GM18907 (cell line): ENCODE measurements around the gene UBE2B.

ENCODE experiments used
- ATAC-seq: cut with Tn5 transposase; IDR thresholded peaks from one replicate; pipeline ENCODE4 v1.9.1; 2021; ENCODE audit warnings: mild to moderate bottlenecking, moderate library complexity; ENCODE audit not compliant: unreplicated experiment

The UBE2B gene

DNA sequence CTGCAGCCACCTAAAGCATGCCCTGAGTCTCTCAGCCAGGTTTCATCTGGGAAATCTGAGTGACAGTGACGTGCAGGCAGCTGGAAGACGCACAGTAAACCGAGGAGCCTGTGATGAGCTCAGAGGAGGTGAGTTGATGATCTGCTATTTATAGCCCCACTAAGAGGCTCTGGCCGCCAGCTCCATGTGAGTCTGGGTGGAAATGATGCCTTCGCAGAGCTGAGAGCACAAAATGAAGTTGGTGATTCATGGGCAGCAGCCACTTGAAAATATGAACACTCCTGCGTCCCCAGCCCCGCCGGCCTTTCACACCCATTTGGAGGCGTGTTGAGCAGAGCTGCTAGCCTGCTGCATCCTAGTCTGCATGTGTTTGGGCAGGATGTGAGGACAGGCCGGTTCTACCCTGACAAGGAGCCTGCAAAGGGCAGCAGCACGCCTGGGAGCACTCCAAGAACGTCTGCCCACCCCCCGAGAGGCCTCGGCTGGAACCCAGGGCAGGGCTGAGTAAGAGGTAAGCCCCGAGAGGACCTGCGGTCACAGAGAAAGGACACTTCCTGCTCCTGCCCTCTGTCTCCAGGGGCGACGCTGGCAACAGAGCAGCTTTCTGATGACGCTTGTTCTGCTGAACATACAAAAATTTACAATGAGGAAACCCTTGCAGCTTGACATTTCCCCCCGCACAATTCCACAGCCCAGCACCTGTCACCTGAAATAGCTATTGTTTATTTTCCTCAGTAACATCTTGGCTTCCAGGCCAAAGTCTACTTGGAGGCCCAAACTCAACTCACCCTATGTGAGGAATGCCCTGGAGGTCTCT lies 65.4 kb downstream of the UBE2B start:
- peak; percentile 91 for ATAC-seq

DNA sequence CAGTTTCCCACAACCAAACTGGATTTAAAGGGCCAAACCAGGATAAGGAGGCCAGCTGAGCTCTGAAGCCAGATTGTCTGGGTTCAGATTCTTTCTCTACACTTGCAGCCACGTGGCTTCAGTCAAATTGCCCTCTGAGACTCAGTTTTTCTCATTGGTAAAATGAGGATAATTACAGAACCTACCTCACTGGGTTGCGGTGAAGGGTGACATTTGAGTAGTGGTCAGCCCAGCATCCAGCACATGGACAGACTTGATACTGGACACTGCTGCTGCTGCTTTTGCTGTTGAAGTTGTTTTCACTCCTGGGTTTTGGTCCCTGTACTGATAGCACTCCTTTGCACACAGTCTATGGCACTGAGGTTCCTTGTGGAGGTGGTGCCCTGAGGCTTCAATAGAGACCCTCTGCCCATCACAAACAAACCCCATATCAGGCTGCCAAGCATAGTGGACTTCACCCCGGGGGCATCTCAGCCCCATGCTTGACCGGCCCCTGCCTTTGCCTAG lies 66.0 kb downstream of the UBE2B start:
- ATAC-seq: no peak

DNA sequence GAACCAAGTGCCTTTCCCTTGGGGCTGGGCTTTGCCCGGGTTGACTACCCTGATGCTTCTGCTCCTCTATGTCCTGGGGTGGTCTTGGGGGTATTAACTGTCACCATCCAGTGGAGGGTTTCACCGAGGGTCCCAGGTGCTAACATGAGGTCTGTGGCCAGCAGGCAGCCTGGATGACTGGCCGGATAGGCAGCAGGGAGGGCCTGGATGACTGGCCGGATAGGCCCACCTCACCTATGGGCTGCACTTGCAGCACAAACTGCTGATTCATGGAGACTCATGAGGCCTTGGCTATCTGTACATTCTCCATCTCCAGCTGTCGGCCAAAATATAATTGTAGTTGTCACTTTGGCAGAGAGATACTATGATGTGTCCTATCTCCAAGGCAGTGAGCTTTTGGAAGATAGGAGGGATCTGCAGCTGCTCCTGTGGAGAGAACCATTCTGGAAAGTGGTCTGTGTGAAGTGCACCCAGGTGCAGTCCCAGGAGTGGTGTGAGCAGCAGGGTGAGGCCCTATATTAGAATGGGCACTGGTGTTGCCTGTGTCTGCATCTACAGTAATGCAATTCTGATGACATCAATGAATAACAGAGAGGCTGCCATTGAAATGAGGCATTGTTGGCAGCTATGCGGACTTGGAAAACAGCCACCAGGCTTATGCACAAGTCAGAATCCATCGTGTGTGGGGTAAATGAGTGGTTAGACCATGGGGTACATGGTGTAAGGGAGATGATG lies 66.6 kb downstream of the UBE2B start:
- no peak for ATAC-seq

- no peak for ATAC-seq
Measured at GRCh38 chr5:134438721-134439123, 67.4 kb downstream of the UBE2B start.

GRCh38 chr5:134439210-134439654 lies 67.9 kb downstream of the UBE2B start:
- no peak for ATAC-seq

GRCh38 chr5:134440201-134440755 lies 68.9 kb downstream of the UBE2B start:
- no peak for ATAC-seq
